Measurements from ENCODE around the gene MAP1S.

The MAP1S gene

DNA sequence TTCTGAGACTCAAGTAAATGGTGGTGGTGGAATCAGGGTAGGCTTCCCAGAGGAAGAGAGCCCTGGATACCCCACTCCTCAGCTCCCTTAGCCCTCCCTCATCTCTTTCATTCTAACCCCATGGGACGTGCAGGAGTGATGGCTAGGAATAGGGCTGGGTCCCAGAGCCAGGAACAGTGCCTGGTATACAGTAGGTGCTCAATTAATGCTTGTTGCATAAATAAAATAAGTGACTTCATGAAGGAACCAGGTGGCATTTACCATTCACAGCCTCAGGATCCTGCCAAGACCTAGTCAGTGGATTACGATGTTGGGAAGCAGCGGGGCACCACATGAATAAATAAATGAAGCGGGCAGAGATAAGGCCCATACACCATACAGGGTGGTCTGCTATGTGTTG, 35.0 kb upstream of the MAP1S start:
- no peaks in the 10 kb centered on the region for H3K36me3 Mint-ChIP-seq (ENCODE audit: insufficient read depth)
- DNase-seq (no peak), ATAC-seq (replicated peaks) (no peak)
- H3K4me1 Mint-ChIP-seq (ENCODE audit: low read depth in 2 of 2): peaks cover 19 to 21% of the 10 kb centered on the region in 2 donors
- no peak overlapping the region for H3K27ac Mint-ChIP-seq
- no peak overlapping the region for H3K4me3 Mint-ChIP-seq
- peaks cover 87 to 99% of the 10 kb centered on the region in 2 donors for H3K27me3 Mint-ChIP-seq
- H3K9me3 Mint-ChIP-seq: peaks cover 0 to 2% of the 10 kb centered on the region in 2 donors

DNA sequence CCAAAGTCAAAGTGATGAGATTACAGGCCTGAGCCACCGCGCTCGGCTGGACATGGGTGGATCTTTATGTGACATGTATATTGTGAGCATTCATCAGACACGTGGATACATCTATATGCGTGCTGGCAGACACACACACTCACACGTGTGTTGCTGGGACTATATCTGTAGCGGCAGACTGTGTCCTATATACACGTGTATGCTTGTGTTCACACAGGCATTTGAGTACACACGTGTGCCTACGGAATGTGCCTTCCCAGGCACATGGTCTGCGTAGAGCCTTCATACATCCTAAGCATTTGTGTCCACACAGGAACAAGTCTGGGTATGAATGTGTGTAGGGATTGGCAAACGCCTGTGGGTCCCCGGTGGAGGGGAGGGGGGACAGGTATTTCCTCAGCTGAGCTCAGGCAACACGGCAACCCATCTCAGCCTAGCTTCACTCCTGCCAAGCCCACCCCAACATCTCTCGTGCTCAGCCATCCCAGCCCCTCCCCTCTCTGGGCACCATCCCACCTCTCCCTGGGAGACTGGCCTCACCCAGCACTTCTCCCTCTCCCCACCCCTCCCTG, 33.7 kb upstream of the MAP1S start:
- no peak for DNase-seq
- Mint-ChIP-seq H3K4me1 (ENCODE audit: low read depth in 2 of 2) (peaks cover 8 to 11% of the 10 kb centered on the region in 2 donors), H3K27me3 (peaks cover 79 to 95% of the 10 kb centered on the region in 2 donors), H3K36me3 (ENCODE audit: insufficient read depth) (no peaks in the 10 kb centered on the region), H3K4me3 (no peak overlapping the region), H3K9me3 (peaks cover 0 to 2% of the 10 kb centered on the region in 2 donors), H3K27ac (no peak overlapping the region)
- ATAC-seq (replicated peaks): no peak

DNA sequence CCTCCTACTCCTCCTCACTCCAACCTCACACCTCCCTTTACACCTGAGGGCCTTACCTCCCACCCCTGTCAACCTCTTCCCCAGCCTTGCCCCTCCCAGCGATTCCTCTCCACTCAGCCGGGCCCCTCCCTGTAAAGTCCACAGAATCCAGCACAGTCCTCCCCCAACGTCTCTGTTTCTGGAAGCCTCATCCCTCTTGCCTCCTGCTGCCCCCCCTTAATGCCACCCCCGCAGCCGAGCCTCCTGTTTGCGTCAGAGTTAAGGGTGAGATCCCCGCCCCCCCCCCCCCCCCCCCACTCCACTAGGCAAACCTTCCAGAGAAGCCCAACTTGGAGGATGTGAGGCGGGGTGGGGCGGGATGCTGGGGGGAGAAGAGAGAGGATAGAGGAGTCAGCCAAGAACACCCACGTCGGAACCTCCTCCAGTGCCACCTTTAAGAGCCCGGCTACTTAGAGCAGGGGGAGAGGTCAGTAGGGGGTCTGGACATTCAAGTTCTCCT, 33.2 kb upstream of the MAP1S start:
- Mint-ChIP-seq H3K4me3 (peak overlapping the region; percentile 25 to 33), H3K9me3 (peaks cover 0 to 2% of the 10 kb centered on the region in 2 donors), H3K36me3 (ENCODE audit: insufficient read depth) (no peaks in the 10 kb centered on the region), H3K27me3 (peaks cover 80 to 95% of the 10 kb centered on the region in 2 donors), H3K27ac (no peak overlapping the region), H3K4me1 (ENCODE audit: low read depth in 2 of 2) (peaks cover 8 to 10% of the 10 kb centered on the region in 2 donors)
- no peak for ATAC-seq (replicated peaks)
- DNase-seq: no peak

DNA sequence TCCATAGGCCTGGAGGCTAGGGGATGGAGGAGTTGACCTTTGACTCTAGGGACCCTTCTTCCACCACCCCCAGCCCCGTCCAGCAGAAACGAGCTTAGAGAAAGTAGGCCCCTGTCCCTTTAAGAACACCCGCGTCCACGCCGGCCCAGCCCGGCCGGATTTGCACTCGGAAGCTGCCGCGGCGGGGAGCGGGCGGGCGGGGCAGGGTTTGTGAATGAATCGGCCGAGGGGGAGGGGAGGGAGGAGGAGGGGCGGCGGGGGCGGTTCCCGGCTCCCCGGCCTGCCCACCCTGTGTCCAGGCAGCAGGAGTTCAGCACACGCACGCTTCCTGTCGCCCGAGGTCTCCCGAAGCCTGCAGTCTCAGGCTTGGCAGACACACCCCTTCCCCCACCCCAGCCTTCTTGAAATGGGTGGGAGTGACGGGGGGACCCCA, 32.7 kb upstream of the MAP1S start:
- H3K27me3 Mint-ChIP-seq: peaks cover 76 to 90% of the 10 kb centered on the region in 2 donors
- H3K4me1 Mint-ChIP-seq (ENCODE audit: low read depth in 2 of 2): peaks cover 8 to 10% of the 10 kb centered on the region in 2 donors
- ATAC-seq (replicated peaks): no peak
- peak overlapping the region; percentile 25 to 33 for H3K4me3 Mint-ChIP-seq
- H3K27ac Mint-ChIP-seq: no peak overlapping the region
- H3K9me3 Mint-ChIP-seq: peaks cover 0 to 2% of the 10 kb centered on the region in 2 donors
- DNase-seq: no peak
- H3K36me3 Mint-ChIP-seq (ENCODE audit: insufficient read depth): no peaks in the 10 kb centered on the region

DNA sequence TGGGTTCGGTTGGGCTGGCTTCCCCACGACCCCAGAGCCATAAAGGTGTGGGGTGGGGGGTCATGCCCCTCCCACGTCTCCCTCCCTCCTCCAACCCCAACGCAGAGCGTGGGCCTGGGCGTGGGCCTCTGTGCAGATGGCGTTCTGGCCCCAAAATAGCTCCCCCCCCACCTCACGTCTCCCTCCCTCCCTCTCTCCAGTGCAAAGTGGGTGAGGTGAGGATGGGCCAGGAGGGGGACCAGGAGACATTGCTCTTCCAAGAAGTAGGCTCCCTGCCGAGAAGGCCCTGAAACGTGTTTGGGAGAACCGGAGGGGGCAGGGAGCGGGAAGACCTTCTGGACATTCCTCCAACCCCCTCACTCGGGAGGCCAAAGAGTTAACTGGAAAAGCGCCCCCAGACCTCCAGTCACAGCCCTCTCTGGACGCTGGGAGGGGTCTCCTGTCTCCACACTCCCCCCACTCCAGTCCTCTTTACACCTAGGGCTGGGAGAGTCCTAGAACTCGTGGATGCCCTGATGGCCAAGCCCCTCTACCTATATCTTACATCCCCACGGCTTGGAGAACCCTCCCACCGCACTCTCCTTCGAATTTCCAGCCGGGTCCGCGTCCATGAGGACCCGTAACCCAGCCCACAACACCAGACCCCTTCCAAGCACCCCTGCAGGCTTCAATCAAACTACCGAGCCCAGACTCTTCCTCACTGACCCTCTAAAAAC, 32.0 kb upstream of the MAP1S start:
- Mint-ChIP-seq H3K4me3 (peak overlapping the region; percentile 10 to 13), H3K9me3 (peaks cover 0 to 2% of the 10 kb centered on the region in 2 donors), H3K4me1 (ENCODE audit: low read depth in 2 of 2) (peaks cover 8 to 10% of the 10 kb centered on the region in 2 donors), H3K27ac (no peak overlapping the region), H3K36me3 (ENCODE audit: insufficient read depth) (no peaks in the 10 kb centered on the region), H3K27me3 (peaks cover 71 to 85% of the 10 kb centered on the region in 2 donors)
- ATAC-seq (replicated peaks) (no peak), DNase-seq (no peak)

DNA sequence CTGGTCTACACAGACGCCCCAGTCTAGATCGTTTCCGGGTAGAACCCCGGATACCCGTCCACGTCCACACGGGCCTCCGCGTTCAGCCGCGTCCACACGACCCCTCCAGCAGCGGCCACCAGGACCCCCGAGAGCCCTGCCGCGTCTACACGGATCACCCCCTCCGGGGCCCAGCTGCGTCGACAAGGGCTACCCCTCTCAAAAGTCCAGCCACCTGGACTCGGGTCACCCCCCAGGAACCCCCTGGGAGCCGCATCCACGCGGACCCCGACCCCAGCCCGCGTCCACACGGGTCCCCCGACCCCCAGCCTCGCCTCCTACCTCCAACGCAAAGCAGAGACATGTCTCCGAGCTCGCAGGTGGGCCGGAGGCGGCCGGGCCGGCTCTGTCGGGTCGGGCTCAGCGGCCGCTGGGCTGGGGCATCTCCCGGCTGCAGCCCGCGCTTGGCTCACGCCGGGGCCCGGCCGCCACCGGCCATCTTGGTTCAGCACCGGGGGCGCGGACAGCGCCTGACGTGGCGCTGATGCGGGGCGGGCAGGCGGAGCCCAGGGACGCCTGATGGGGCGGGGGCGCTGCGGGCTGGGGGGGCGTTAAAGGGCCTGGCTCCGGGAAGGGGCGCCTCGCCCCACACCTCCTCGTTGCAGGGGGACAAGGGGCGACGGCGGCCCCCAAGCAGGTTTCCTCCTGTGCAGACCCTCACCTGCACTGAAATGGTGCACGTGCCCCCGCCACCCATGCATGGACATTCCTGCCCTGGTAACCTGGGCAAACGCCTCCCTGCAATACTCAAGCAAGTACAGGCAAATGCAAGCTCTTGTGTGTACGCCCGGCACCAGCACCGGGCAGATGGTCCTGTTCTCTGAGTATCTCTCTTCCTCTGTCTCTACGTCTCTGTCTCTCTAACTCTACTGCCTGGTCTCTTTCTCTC, 31.2 kb upstream of the MAP1S start, which contains the start of gene UNC13A:
Gene UNC13A (minus strand): TSS at position 498 of the 928 bp plus-strand sequence. CDS start 155 bp downstream, at position 343.
- H3K4me3 Mint-ChIP-seq: peak within 1 kb of the TSS; percentile 13 to 42
- peak; percentile 85 for ATAC-seq (replicated peaks)
- H3K27me3 Mint-ChIP-seq: peaks cover 70 to 85% of the 10 kb centered on the region in 2 donors
- peak; percentile 36 to 47 (median 39) for DNase-seq
- H3K27ac Mint-ChIP-seq: no peak within 1 kb of the TSS
- no peaks in the 10 kb centered on the region for H3K36me3 Mint-ChIP-seq (ENCODE audit: insufficient read depth)
- peaks cover 0 to 2% of the 10 kb centered on the region in 2 donors for H3K9me3 Mint-ChIP-seq
- H3K4me1 Mint-ChIP-seq (ENCODE audit: low read depth in 2 of 2): peaks cover 8 to 10% of the 10 kb centered on the region in 2 donors

DNA sequence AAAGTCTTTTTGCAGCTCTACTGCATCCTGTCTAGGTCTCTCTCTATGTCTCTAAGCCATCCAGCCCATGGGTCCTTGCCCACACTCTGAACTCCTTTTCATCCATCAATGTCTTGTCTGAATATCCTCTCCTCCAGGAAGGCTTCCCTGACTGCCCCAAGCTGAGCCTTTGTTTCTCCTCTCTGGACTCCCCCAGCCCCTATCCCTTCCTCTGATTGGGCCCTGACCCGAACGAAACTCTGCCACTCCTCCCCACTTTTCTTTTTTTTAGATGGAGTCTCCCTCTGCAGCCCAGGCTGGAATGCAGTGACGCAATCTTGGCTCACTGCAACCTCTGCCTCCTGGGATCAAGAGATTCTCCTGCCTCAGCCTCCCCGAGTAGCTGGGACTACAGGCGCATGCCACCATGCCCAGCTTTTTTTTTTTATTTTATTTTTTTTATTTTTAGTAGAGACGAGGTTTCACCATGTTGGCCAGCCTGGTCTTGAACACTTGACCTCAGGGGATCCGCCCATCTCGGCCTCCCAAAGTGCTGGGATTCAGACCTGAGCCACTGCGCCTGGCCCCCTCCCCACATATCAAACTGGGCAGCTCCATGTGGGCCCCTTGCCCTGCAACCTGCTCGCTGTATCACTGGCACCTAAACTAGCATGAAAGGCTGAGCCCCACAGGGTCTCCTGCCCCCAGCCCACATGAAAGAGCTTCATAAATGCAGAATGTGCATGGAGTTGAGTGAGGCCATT, 30.3 kb upstream of the MAP1S start:
- no peaks in the 10 kb centered on the region for H3K36me3 Mint-ChIP-seq (ENCODE audit: insufficient read depth)
- ATAC-seq (replicated peaks): no peak
- peaks cover 67 to 79% of the 10 kb centered on the region in 2 donors for H3K27me3 Mint-ChIP-seq
- no peak for DNase-seq
- H3K4me1 Mint-ChIP-seq (ENCODE audit: low read depth in 2 of 2): peaks cover 8 to 10% of the 10 kb centered on the region in 2 donors
- no peak overlapping the region for H3K27ac Mint-ChIP-seq
- H3K4me3 Mint-ChIP-seq: peak overlapping the region; percentile 3 to 42
- peaks cover 0 to 2% of the 10 kb centered on the region in 2 donors for H3K9me3 Mint-ChIP-seq

DNA sequence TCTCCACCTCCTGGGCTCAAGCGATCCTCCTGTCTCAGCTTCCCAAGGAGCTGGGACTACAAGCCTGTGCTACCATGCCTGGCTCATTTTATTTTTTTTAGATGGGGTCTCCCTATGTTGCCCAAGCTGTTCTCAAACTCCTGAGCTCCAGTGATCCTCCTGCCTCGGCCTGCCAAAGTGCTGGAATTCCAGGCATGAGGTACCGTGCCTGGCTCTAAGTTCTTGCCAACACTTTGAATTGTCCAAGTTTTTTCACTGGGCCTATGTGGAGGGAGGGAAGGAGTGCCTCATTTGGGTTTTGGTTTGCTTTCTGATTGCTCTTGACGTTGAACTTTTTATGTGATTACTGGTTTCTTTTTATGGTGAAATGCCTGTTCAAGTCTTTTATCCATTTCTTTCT, 26.7 kb upstream of the MAP1S start:
- peaks cover 60 to 63% of the 10 kb centered on the region in 2 donors for H3K27me3 Mint-ChIP-seq
- no peak overlapping the region for H3K27ac Mint-ChIP-seq
- H3K4me3 Mint-ChIP-seq: no peak overlapping the region
- peaks cover 0 to 2% of the 10 kb centered on the region in 2 donors for H3K9me3 Mint-ChIP-seq
- no peaks in the 10 kb centered on the region for H3K36me3 Mint-ChIP-seq (ENCODE audit: insufficient read depth)
- peaks cover 4 to 6% of the 10 kb centered on the region in 2 donors for H3K4me1 Mint-ChIP-seq (ENCODE audit: low read depth in 2 of 2)
- ATAC-seq (replicated peaks) (no peak), DNase-seq (no peak)

DNA sequence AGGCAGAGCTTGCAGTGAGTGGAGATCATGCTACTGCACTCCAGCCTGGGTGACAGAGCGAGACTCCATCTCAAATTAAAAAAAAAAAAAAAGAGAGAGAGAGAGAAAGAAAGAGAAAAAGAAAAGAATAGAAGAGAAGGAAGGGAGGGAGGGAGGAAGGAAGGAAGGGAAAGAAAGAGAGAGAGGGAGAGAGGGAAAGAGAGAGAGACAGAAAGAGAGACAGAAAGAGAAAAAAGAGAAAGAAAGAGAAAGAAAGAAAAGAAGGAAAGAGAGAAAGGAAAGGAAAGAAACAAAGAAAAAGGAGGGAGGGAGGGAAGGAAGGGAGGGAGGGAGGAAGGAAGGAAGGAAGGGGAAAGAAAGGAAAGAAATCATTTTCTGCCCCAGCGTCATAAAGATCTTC, 24.1 kb upstream of the MAP1S start:
- H3K27me3 Mint-ChIP-seq: peaks cover 66 to 69% of the 10 kb centered on the region in 2 donors
- no peaks in the 10 kb centered on the region for H3K36me3 Mint-ChIP-seq (ENCODE audit: insufficient read depth)
- H3K4me1 Mint-ChIP-seq (ENCODE audit: low read depth in 2 of 2): no peaks in the 10 kb centered on the region
- no peak overlapping the region for H3K4me3 Mint-ChIP-seq
- no peak for DNase-seq
- H3K9me3 Mint-ChIP-seq: no peaks in the 10 kb centered on the region
- no peak for ATAC-seq (replicated peaks)
- no peak overlapping the region for H3K27ac Mint-ChIP-seq

DNA sequence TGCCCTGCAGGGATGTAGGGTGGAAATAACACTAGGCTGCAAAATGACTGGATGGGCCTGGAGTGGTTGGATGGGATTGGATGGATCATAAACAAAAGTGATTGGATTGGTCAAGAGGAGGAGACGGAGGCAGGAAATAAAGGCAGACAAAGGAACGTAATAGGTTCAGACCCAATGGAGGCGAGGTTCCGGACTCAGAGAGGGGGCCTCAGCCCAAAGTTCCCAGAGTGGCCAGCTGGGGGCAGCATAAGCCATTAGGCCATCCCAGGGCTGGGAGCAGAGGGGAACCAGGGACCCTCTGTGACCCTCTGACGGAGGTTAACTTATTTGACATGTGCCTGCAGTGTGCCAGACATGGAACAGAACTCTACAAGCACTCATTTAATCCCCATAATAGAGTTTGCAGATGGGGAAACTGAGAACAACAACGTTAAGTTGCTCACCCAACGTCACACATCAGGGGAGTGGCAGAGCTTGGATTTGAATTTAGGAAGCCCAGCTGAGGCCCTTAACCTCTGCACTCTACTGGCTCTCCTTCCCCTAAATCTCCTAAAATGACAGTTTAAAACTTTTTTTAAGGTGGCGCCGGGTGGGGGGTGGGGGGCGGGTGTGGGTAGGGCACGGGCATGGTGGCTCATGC, 15.3 kb upstream of the MAP1S start:
- DNase-seq (peak; percentile 70 to 77 (median 71)), ATAC-seq (replicated peaks) (peak; percentile 98)
- H3K4me1 Mint-ChIP-seq (ENCODE audit: low read depth in 2 of 2): no peaks in the 10 kb centered on the region

DNA sequence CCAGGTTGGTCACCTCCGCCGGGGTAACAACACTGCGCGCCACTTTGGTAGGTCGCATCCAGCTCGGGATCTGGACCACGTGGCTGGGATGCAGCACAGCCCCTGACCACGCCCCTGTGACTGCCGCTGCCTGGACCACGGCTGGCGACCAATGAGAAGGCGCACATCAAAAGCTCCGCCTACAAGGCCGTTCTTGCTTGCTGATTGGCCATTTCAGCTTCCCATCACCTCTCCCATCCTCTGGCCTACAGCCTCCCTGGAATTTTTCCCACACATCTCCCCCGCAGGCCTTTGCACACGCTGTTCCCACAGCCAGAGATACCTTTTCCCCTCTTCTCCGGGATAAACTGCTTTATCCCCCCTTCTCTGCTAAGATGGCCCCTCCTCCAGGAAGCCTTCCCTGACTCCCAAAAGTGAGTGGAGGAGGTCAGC, 12.5 kb upstream of the MAP1S start:
- ATAC-seq (replicated peaks) (no peak), DNase-seq (no peak)
- Mint-ChIP-seq H3K27ac (no peak overlapping the region), H3K27me3 (no peaks in the 10 kb centered on the region), H3K4me3 (no peak overlapping the region), H3K36me3 (ENCODE audit: insufficient read depth) (no peaks in the 10 kb centered on the region), H3K9me3 (no peaks in the 10 kb centered on the region), H3K4me1 (ENCODE audit: low read depth in 2 of 2) (no peaks in the 10 kb centered on the region)

More for the DNA sequence above, 15.3 kb upstream of the MAP1S start:
- Mint-ChIP-seq H3K9me3 (no peaks in the 10 kb centered on the region), H3K27ac (no peak overlapping the region), H3K4me3 (no peak overlapping the region), H3K36me3 (ENCODE audit: insufficient read depth) (no peaks in the 10 kb centered on the region), H3K27me3 (peaks cover 15 to 20% of the 10 kb centered on the region in 2 donors)

DNA sequence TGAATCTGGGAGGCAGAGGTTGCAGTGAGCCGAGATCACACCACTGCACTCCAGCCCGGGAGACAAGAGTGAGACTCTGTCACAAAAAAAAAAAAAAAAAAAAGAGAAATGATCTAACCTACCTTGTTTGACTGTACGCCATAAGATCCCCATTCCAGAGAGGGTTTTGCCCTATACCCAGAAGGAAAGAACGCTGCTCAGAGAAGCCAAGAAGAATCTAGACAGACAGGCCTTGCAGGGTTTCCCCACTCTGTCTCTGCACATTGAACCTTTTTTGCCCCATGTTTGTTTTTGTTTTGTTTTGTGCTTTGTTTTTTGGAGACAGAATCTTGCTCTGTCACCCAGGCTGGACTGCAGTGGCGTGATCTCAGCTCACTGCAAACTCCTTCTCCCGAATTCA, 7.4 kb upstream of the MAP1S start:
- no peaks in the 10 kb centered on the region for H3K9me3 Mint-ChIP-seq
- ATAC-seq (replicated peaks) (no peak), DNase-seq (no peak)
- no peaks in the 10 kb centered on the region for H3K4me1 Mint-ChIP-seq (ENCODE audit: low read depth in 2 of 2)
- H3K27ac Mint-ChIP-seq: no peak overlapping the region
- H3K36me3 Mint-ChIP-seq (ENCODE audit: insufficient read depth): no peaks in the 10 kb centered on the region
- no peak overlapping the region for H3K4me3 Mint-ChIP-seq
- H3K27me3 Mint-ChIP-seq: no peaks in the 10 kb centered on the region
